NB4 (cell line): ENCODE results near the gene LRRC37B.

Experiments
- DNase-seq: peaks from one replicate; pipeline ENCODE4 v3.0.0; 2010; ENCODE audit warnings: low read depth
- H3K4me3 ChIP-seq: one replicate; pipeline ENCODE4 v1.5.1; 2011; ENCODE audit warnings: mild to moderate bottlenecking, low read depth, low read length, moderate library complexity
- CTCF ChIP-seq: IDR thresholded peaks from one replicate; pipeline ENCODE4 v1.5.1; 2012; ENCODE audit warnings: low read depth, low read length
- MAX ChIP-seq: IDR thresholded peaks from 2 replicates; pipeline ENCODE4 v1.6.1; 2011; ENCODE audit warnings: low read depth, low read length
- MYC ChIP-seq: IDR thresholded peaks from 2 replicates; pipeline ENCODE4 v1.6.1; 2011; ENCODE audit warnings: low read depth, low read length
- POLR2A ChIP-seq: IDR thresholded peaks from 2 replicates; pipeline ENCODE4 v1.6.1; 2011; ENCODE audit warnings: mild to moderate bottlenecking; ENCODE audit not compliant: insufficient read length; ENCODE audit errors: extremely low read depth

Gene LRRC37B

GRCh38 chr17:32007463-32008298, 498 bp downstream of the LRRC37B start:
- no peak; the same call in 1 of the 2 replicates for TF ChIP-seq MAX
- peak; percentile 22 for TF ChIP-seq MYC
- H3K4me3 ChIP-seq, result peak overlapping the region; percentile 82
- DNase-seq, result peak; percentile 79

GRCh38 chr17:32009262-32009542, 2.0 kb downstream of the LRRC37B start:
- DNase-seq, result no peak
- H3K4me3 ChIP-seq, result peak overlapping the region; percentile 82
- TF ChIP-seq POLR2A (no peak), CTCF (no peak), MYC (no peak), MAX (no peak)

DNA sequence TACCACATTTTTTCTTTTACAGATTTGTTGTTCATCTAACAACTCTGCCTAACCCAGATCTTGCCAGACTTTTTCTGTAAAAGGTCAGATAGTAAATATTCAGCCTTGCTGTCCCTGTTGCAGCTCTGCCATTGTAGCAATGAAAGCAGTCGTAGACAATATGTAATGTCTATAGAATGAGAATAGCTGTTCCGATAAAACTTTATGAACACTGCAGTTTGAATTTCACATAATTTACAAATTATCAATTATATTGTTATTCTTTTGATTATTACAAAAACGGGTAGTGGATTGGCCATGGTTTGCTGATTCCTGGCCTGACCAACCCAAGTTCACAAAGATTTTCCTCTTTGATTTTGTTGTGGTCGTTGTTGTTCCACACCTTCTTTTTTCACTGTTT, 2.9 kb downstream of the LRRC37B start:
- TF ChIP-seq MAX, result no peak
- peak overlapping the region; percentile 33 for H3K4me3 ChIP-seq
- DNase-seq, result no peak

GRCh38 chr17:32015245-32016013, 8.2 kb downstream of the LRRC37B start:
- H3K4me3 ChIP-seq, result no peak overlapping the region
- peak; percentile 25 for DNase-seq

DNA sequence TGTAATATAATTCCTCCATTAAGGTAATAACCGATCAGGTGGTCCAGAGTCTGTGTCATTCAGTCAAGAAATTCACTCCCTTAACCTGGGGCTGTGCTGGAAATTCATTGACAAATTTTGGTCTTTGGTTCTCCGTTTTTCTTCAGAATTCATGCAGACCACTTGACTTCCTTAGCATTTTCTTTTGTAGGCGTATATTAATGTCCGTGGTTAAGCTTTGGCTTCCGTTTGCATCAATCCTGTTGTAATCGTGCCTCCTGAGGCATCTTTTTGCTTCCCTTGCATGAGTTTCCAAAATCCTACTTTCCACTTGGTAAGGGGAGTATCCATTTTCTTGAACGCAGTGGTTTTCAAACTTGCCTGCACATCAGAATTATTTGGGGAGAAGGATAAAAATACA, 9.0 kb downstream of the LRRC37B start:
- TF ChIP-seq MYC (no peak), CTCF (no peak), POLR2A (no peak), MAX (no peak)
- H3K4me3 ChIP-seq, result peak overlapping the region; percentile 18
- DNase-seq, result peak; percentile 72

More at GRCh38 chr17:32015245-32016013, 8.2 kb downstream of the LRRC37B start:
- TF ChIP-seq CTCF (no peak), MYC (no peak), POLR2A (no peak), MAX (no peak)

- no peak for DNase-seq
- TF ChIP-seq POLR2A, result no peak
- TF ChIP-seq MYC, result no peak
- TF ChIP-seq CTCF, result no peak
- TF ChIP-seq MAX, result no peak
- no peak overlapping the region for H3K4me3 ChIP-seq
These were observed 12.0 kb downstream of the LRRC37B start for GRCh38 chr17:32019228-32019627.
